IPS-18a (cell line): ENCODE data around the gene PPP6R2.
"Not testable (repeated sequence)": the region's sequence is repeated elsewhere in the genome, so short reads cannot be mapped to it uniquely, and the experiment has no call there.

Experiments used
- H3K27ac ChIP-seq: one replicate; pipeline ENCODE4 v1.5.1; 2013; ENCODE audit warnings: low read length
- H3K27me3 ChIP-seq: one replicate; pipeline ENCODE4 v1.6.1; 2013; ENCODE audit warnings: mild to moderate bottlenecking, low read length; ENCODE audit not compliant: control insufficient read depth, insufficient read depth
- H3K36me3 ChIP-seq: one replicate; pipeline ENCODE4 v1.6.1; 2013; ENCODE audit warnings: low read depth, low read length; ENCODE audit not compliant: control insufficient read depth
- H3K4me1 ChIP-seq: one replicate; pipeline ENCODE4 v1.6.1; 2013; ENCODE audit warnings: low read depth, low read length; ENCODE audit not compliant: control insufficient read depth
- H3K4me3 ChIP-seq: one replicate; pipeline ENCODE4 v1.5.1; 2013; ENCODE audit warnings: low read length
- H3K9ac ChIP-seq: one replicate; pipeline ENCODE4 v1.6.1; 2013; ENCODE audit warnings: mild to moderate bottlenecking, low read length, moderate library complexity
- H3K9me3 ChIP-seq: one replicate; pipeline ENCODE4 v1.6.1; 2013; ENCODE audit warnings: low read depth, low read length; ENCODE audit not compliant: control insufficient read depth

PPP6R2 gene

GRCh38 chr22:50361688-50362087, 18.6 kb downstream of the PPP6R2 start:
- Histone ChIP-seq H3K9ac (no peak overlapping the region), H3K4me3 (no peak overlapping the region), H3K27me3 (no peaks in the 10 kb centered on the region), H3K27ac (no peak overlapping the region), H3K4me1 (no peaks in the 10 kb centered on the region), H3K9me3 (no peaks in the 10 kb centered on the region), H3K36me3 (no peaks in the 10 kb centered on the region)

- no peak overlapping the region for H3K9ac ChIP-seq
- no peaks in the 10 kb centered on the region for H3K36me3 ChIP-seq
- H3K9me3 ChIP-seq = no peaks in the 10 kb centered on the region
- no peaks in the 10 kb centered on the region for H3K4me1 ChIP-seq
- H3K27ac ChIP-seq = no peak overlapping the region
- H3K27me3 ChIP-seq = no peaks in the 10 kb centered on the region
- no peak overlapping the region for H3K4me3 ChIP-seq
Measured at GRCh38 chr22:50363166-50363802, 20.2 kb downstream of the PPP6R2 start.

- not testable (repeated sequence) for H3K27me3 ChIP-seq, H3K9ac ChIP-seq, H3K4me3 ChIP-seq, H3K27ac ChIP-seq, H3K9me3 ChIP-seq, H3K4me1 ChIP-seq, H3K36me3 ChIP-seq
Measured at GRCh38 chr22:50363803-50364194, 20.7 kb downstream of the PPP6R2 start.

GRCh38 chr22:50367778-50368500, 24.8 kb downstream of the PPP6R2 start:
- Histone ChIP-seq H3K9ac (no peak overlapping the region), H3K9me3 (no peaks in the 10 kb centered on the region), H3K4me3 (no peak overlapping the region), H3K27me3 (no peaks in the 10 kb centered on the region), H3K27ac (no peak overlapping the region), H3K4me1 (no peaks in the 10 kb centered on the region), H3K36me3 (no peaks in the 10 kb centered on the region)

- H3K9ac ChIP-seq = no peak overlapping the region
- no peak overlapping the region for H3K4me3 ChIP-seq
- no peaks in the 10 kb centered on the region for H3K9me3 ChIP-seq
- H3K27me3 ChIP-seq = no peaks in the 10 kb centered on the region
- H3K4me1 ChIP-seq = no peaks in the 10 kb centered on the region
- peaks cover 16% of the 10 kb centered on the region for H3K36me3 ChIP-seq
- H3K27ac ChIP-seq = no peak overlapping the region
Measured at GRCh38 chr22:50371101-50371648, 28.0 kb downstream of the PPP6R2 start.

- no peak overlapping the region for H3K9ac ChIP-seq
- H3K36me3 ChIP-seq = peaks cover 16% of the 10 kb centered on the region
- H3K27ac ChIP-seq = no peak overlapping the region
- H3K27me3 ChIP-seq = no peaks in the 10 kb centered on the region
- no peaks in the 10 kb centered on the region for H3K9me3 ChIP-seq
- no peaks in the 10 kb centered on the region for H3K4me1 ChIP-seq
- H3K4me3 ChIP-seq = no peak overlapping the region
Measured at GRCh38 chr22:50376085-50376651, 33.0 kb downstream of the PPP6R2 start.

GRCh38 chr22:50381021-50381555, 38.0 kb downstream of the PPP6R2 start:
- H3K27ac ChIP-seq, H3K4me1 ChIP-seq, H3K9me3 ChIP-seq, H3K9ac ChIP-seq, H3K36me3 ChIP-seq, H3K4me3 ChIP-seq, H3K27me3 ChIP-seq: not testable (repeated sequence)

- no peaks in the 10 kb centered on the region for H3K27me3 ChIP-seq
- H3K27ac ChIP-seq = no peak overlapping the region
- no peaks in the 10 kb centered on the region for H3K9me3 ChIP-seq
- H3K4me3 ChIP-seq = no peak overlapping the region
- no peak overlapping the region for H3K9ac ChIP-seq
- H3K4me1 ChIP-seq = peaks cover 4% of the 10 kb centered on the region
- H3K36me3 ChIP-seq = peaks cover 12% of the 10 kb centered on the region
Measured at GRCh38 chr22:50396751-50397370, 53.7 kb downstream of the PPP6R2 start.

- peaks cover 12% of the 10 kb centered on the region for H3K36me3 ChIP-seq
- H3K9me3 ChIP-seq, H3K9ac ChIP-seq, H3K27ac ChIP-seq, H3K4me3 ChIP-seq, H3K27me3 ChIP-seq, H3K4me1 ChIP-seq: not testable (repeated sequence)
Measured at GRCh38 chr22:50397371-50398060, 54.4 kb downstream of the PPP6R2 start.

GRCh38 chr22:50398831-50399648, 55.9 kb downstream of the PPP6R2 start:
- Histone ChIP-seq H3K9me3 (no peaks in the 10 kb centered on the region), H3K9ac (no peak overlapping the region), H3K27ac (no peak overlapping the region), H3K36me3 (peaks cover 8% of the 10 kb centered on the region), H3K27me3 (no peaks in the 10 kb centered on the region), H3K4me3 (no peak overlapping the region), H3K4me1 (peaks cover 4% of the 10 kb centered on the region)
